HepG2 (cell line): Measurements from ENCODE around the gene VPS25. TPM values are rescaled to one million over a fixed set of nuclear protein-coding genes. Genes with fewer than 3 reads are reported as not detected.
A peak's percentile ranks its signal among the peaks of the same experiment; 100 is the strongest.

Source experiments
- FOXK2 ChIP-seq: fragments of 450-650 bp; IDR thresholded peaks from 2 replicates; pipeline ENCODE4 v1.6.1; 2016
- FOXP4 ChIP-seq: sonication (generic); formaldehyde crosslinking; IDR thresholded peaks from 2 replicates; pipeline ENCODE4 v1.4.0; 2020; ENCODE audit warnings: missing genetic modification reagents
- KMT2A ChIP-seq: sonication (generic); formaldehyde crosslinking; IDR thresholded peaks from 2 replicates; pipeline ENCODE4 v1.4.0; 2020; ENCODE audit warnings: missing genetic modification reagents
- MAF1 ChIP-seq: sonication (generic); formaldehyde crosslinking; IDR thresholded peaks from 2 replicates; pipeline ENCODE4 v1.5.0; 2020; ENCODE audit warnings: missing genetic modification reagents, borderline replicate concordance
- MED8 ChIP-seq: sonication (generic); formaldehyde crosslinking; IDR thresholded peaks from 2 replicates; pipeline ENCODE4 v1.8.1; 2023; ENCODE audit warnings: mild to moderate bottlenecking, missing genetic modification reagents; ENCODE audit not compliant: insufficient replicate concordance
- MXI1 ChIP-seq: IDR thresholded peaks from 3 replicates; pipeline ENCODE4 v1.6.1; 2012; ENCODE audit warnings: low read depth, low read length, inconsistent platforms, borderline replicate concordance
- NFKB2 ChIP-seq: sonication (generic); formaldehyde crosslinking; IDR thresholded peaks from 2 replicates; pipeline ENCODE4 v1.4.0; 2020; ENCODE audit warnings: missing genetic modification reagents, borderline replicate concordance
- PLRG1 ChIP-seq: fragments of 450-650 bp; conservative IDR thresholded peaks from 2 replicates; pipeline ENCODE4 v1.6.1; 2016
- REL ChIP-seq: sonication (generic); formaldehyde crosslinking; conservative IDR thresholded peaks from 2 replicates; pipeline ENCODE4 v1.8.0; 2022; ENCODE audit warnings: mild to moderate bottlenecking, missing genetic modification reagents, moderate library complexity
- RFX1 ChIP-seq: fragments of 450-650 bp; IDR thresholded peaks from 2 replicates; pipeline ENCODE4 v1.6.1; 2017
- SUZ12 ChIP-seq: fragments of 150-350 bp; IDR thresholded peaks from 2 replicates; pipeline ENCODE4 v1.6.1; 2014; ENCODE audit warnings: low read depth, low read length
- ZFAT ChIP-seq: sonication (generic); formaldehyde crosslinking; conservative IDR thresholded peaks from 2 replicates; pipeline ENCODE4 v1.8.1; 2023; ENCODE audit warnings: missing genetic modification reagents, inconsistent platforms
- ZNF121 ChIP-seq: sonication (generic); formaldehyde crosslinking; IDR thresholded peaks from 2 replicates; pipeline ENCODE4 v1.5.0; 2020; ENCODE audit warnings: mild to moderate bottlenecking, missing genetic modification reagents
- ZNF329 ChIP-seq: sonication (generic); formaldehyde crosslinking; IDR thresholded peaks from 2 replicates; pipeline ENCODE4 v1.9.0; 2021; ENCODE audit warnings: low read depth, mild to moderate bottlenecking, missing genetic modification reagents
- ZNF660 ChIP-seq: sonication (generic); formaldehyde crosslinking; IDR thresholded peaks from 2 replicates; pipeline ENCODE4 v1.5.1; 2020; ENCODE audit warnings: mild to moderate bottlenecking, low read depth, missing genetic modification reagents, borderline replicate concordance
- ZNF850 ChIP-seq: sonication (generic); formaldehyde crosslinking; conservative IDR thresholded peaks from 2 replicates; pipeline ENCODE4 v1.9.0; 2021; ENCODE audit warnings: mild to moderate bottlenecking, missing genetic modification reagents
- polyA plus RNA-seq, 8 experiments: library from polyadenylated mRNA; depleted of rRNA in 3 of 8; stranded (reverse) in 7 of 8; unstranded in 1 of 8; fragments of >200 nt; fragmentation: Illumina TruSeq in 4 of 8; extraction: Trizol in 4 of 8; gene quantifications; 2 replicates each; pipeline versions ENCODE4 v1.2.1 to v1.2.3, GENCODE V29; 2011 to 2016; ENCODE audit warnings: low read depth in 4 of 8, missing spikeins in 1 of 8, mixed read lengths in 1 of 8; ENCODE audit not compliant: insufficient read depth in 1 of 8
- total RNA-seq, 5 experiments: library from RNA; depleted of rRNA; stranded (reverse); fragments of >200 nt; fragmentation: Illumina TruSeq; extraction: Trizol; gene quantifications; 2 replicates each; pipeline ENCODE4 v1.2.3, GENCODE V29; 2016; ENCODE audit warnings: low read depth in 1 of 5
- TF ChIP-seq, protein P1 (sequence below): sonication (generic); formaldehyde crosslinking; IDR thresholded peaks from 2 replicates; pipeline ENCODE4 v1.4.0; 2020; ENCODE audit warnings: mild to moderate bottlenecking, missing genetic modification reagents
- TF ChIP-seq, protein P2 (sequence below): sonication (generic); formaldehyde crosslinking; IDR thresholded peaks from 2 replicates; pipeline ENCODE4 v1.5.1; 2020; ENCODE audit warnings: mild to moderate bottlenecking, missing genetic modification reagents, borderline replicate concordance
- TF ChIP-seq, protein P3 (sequence below): sonication (generic); IDR thresholded peaks from 2 replicates; pipeline ENCODE4 v1.6.1; 2016; ENCODE audit warnings: low read depth, borderline replicate concordance

The VPS25 gene
- total and polyA plus RNA-seq, 2 of the 13 experiments (the other 11 are each of a cell fraction or from before 2014, with no cell fraction given) = 161 to 249 TPM

GRCh38 chr17:42782166-42783061, 9.2 kb downstream of the VPS25 start (continued):
- TF ChIP-seq, protein P1, sequence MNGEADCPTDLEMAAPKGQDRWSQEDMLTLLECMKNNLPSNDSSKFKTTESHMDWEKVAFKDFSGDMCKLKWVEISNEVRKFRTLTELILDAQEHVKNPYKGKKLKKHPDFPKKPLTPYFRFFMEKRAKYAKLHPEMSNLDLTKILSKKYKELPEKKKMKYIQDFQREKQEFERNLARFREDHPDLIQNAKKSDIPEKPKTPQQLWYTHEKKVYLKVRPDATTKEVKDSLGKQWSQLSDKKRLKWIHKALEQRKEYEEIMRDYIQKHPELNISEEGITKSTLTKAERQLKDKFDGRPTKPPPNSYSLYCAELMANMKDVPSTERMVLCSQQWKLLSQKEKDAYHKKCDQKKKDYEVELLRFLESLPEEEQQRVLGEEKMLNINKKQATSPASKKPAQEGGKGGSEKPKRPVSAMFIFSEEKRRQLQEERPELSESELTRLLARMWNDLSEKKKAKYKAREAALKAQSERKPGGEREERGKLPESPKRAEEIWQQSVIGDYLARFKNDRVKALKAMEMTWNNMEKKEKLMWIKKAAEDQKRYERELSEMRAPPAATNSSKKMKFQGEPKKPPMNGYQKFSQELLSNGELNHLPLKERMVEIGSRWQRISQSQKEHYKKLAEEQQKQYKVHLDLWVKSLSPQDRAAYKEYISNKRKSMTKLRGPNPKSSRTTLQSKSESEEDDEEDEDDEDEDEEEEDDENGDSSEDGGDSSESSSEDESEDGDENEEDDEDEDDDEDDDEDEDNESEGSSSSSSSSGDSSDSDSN = no peak
- TF ChIP-seq, protein P2, sequence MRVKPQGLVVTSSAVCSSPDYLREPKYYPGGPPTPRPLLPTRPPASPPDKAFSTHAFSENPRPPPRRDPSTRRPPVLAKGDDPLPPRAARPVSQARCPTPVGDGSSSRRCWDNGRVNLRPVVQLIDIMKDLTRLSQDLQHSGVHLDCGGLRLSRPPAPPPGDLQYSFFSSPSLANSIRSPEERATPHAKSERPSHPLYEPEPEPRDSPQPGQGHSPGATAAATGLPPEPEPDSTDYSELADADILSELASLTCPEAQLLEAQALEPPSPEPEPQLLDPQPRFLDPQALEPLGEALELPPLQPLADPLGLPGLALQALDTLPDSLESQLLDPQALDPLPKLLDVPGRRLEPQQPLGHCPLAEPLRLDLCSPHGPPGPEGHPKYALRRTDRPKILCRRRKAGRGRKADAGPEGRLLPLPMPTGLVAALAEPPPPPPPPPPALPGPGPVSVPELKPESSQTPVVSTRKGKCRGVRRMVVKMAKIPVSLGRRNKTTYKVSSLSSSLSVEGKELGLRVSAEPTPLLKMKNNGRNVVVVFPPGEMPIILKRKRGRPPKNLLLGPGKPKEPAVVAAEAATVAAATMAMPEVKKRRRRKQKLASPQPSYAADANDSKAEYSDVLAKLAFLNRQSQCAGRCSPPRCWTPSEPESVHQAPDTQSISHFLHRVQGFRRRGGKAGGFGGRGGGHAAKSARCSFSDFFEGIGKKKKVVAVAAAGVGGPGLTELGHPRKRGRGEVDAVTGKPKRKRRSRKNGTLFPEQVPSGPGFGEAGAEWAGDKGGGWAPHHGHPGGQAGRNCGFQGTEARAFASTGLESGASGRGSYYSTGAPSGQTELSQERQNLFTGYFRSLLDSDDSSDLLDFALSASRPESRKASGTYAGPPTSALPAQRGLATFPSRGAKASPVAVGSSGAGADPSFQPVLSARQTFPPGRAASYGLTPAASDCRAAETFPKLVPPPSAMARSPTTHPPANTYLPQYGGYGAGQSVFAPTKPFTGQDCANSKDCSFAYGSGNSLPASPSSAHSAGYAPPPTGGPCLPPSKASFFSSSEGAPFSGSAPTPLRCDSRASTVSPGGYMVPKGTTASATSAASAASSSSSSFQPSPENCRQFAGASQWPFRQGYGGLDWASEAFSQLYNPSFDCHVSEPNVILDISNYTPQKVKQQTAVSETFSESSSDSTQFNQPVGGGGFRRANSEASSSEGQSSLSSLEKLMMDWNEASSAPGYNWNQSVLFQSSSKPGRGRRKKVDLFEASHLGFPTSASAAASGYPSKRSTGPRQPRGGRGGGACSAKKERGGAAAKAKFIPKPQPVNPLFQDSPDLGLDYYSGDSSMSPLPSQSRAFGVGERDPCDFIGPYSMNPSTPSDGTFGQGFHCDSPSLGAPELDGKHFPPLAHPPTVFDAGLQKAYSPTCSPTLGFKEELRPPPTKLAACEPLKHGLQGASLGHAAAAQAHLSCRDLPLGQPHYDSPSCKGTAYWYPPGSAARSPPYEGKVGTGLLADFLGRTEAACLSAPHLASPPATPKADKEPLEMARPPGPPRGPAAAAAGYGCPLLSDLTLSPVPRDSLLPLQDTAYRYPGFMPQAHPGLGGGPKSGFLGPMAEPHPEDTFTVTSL (CRISPR knock-in tag) = no peak
- TF ChIP-seq MXI1 (no peak), ZNF121 (CRISPR knock-in tag) (no peak), FOXK2 (no peak), ZNF660 (CRISPR knock-in tag) (no peak), PLRG1 (no peak), MED8 (CRISPR knock-in tag) (no peak), REL (CRISPR knock-in tag) (no peak), RFX1 (no peak), KMT2A (CRISPR knock-in tag) (no peak), SUZ12 (no peak), ZNF329 (CRISPR knock-in tag) (no peak), ZNF850 (CRISPR knock-in tag) (no peak), MAF1 (CRISPR knock-in tag) (no peak), FOXP4 (CRISPR knock-in tag) (no peak), NFKB2 (CRISPR knock-in tag) (peak; percentile 38; the same call in 1 of the 2 replicates), ZFAT (CRISPR knock-in tag) (no peak)
- TF ChIP-seq, protein P3, sequence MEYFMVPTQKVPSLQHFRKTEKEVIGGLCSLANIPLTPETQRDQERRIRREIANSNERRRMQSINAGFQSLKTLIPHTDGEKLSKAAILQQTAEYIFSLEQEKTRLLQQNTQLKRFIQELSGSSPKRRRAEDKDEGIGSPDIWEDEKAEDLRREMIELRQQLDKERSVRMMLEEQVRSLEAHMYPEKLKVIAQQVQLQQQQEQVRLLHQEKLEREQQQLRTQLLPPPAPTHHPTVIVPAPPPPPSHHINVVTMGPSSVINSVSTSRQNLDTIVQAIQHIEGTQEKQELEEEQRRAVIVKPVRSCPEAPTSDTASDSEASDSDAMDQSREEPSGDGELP = no peak
